Endothelial cell of umbilical vein (primary cell): ENCODE results near the gene TRMT1. TPM values are rescaled to one million over a fixed set of nuclear protein-coding genes. Genes with fewer than 3 reads are reported as not detected.

Source experiments
- BruUV-seq: library from RNA; stranded (reverse); fragments of 400-500 nt; replicated peaks from 2 replicates; lab custom pipeline; 2021; lab: Mats Ljungman, UMichigan
- CTCF ChIA-PET: fragments of 300-600, 350-600 bp; sonication (Branson Sonifier 250); formaldehyde crosslinking; loops from one replicate; lab custom pipeline; 2021; ENCODE audit warnings: antibody characterized with exemption, inconsistent platforms; lab: Charles Lee
- POLR2A ChIA-PET: fragments of 300-600, 350-600 bp; sonication (Branson Sonifier 250); formaldehyde crosslinking; loops from one replicate; lab custom pipeline; 2021; ENCODE audit warnings: antibody characterized with exemption, inconsistent platforms; lab: Charles Lee
- DNase-seq: peaks from one replicate; pipeline ENCODE4 v3.0.0-alpha.2; 2011; ENCODE audit warnings: low read depth, low spot score
- FAIRE-seq: peaks from 2 replicates; lab custom pipeline; 2011; peaks lifted over from hg19 to GRCh38; lab: Jason Lieb, UNC
- H2AFZ ChIP-seq: 2 replicates; pipeline ENCODE4 v1.6.0; 2012; ENCODE audit warnings: low read depth, low read length, control low read depth, inconsistent platforms
- H3K27ac ChIP-seq: 2 replicates; pipeline ENCODE4 v1.5.1; 2011; ENCODE audit warnings: low read depth, mild to moderate bottlenecking, control low read depth, low read length, moderate library complexity; ENCODE audit not compliant: insufficient read depth
- H3K27me3 ChIP-seq, 2 experiments: 2 replicates each; pipeline versions ENCODE4 v1.6.0 to v1.6.1; 2011; ENCODE audit warnings: low read length in 2 of 2, mixed read lengths in 1 of 2; ENCODE audit not compliant: control insufficient read depth in 2 of 2, insufficient read depth in 2 of 2
- H3K36me3 ChIP-seq, 2 experiments: 2 replicates in 1 of 2; 3 replicates in 1 of 2; pipeline ENCODE4 v1.5.1; 2011; ENCODE audit warnings: low read length in 2 of 2, mild to moderate bottlenecking in 1 of 2, moderate library complexity in 1 of 2; ENCODE audit not compliant: control insufficient read depth in 2 of 2, insufficient read depth in 2 of 2; ENCODE audit errors: extremely low read depth in 1 of 2
- H3K4me1 ChIP-seq: 3 replicates; pipeline ENCODE4 v1.5.1; 2011; ENCODE audit warnings: mild to moderate bottlenecking, low read length; ENCODE audit not compliant: control insufficient read depth, insufficient read depth; ENCODE audit errors: extremely low read depth
- H3K4me2 ChIP-seq: 2 replicates; pipeline ENCODE4 v1.6.1; 2011; ENCODE audit warnings: low read length, control low read depth, mixed read lengths; ENCODE audit not compliant: insufficient read depth
- H3K4me3 ChIP-seq, 3 experiments: fragments of 200-600 bp in 1 of 3; sonication (generic), shearing (Covaris generic) in 1 of 3; replicated peaks in 1 of 3; 2 replicates each; pipeline ENCODE4 v1.5.1; 2011 to 2016; ENCODE audit warnings: control low read depth in 3 of 3, low read length in 3 of 3, mild to moderate bottlenecking in 2 of 3, inconsistent platforms in 1 of 3, low read depth in 1 of 3, moderate library complexity in 1 of 3; ENCODE audit not compliant: insufficient read depth in 1 of 3
- H3K79me2 ChIP-seq: 2 replicates; pipeline ENCODE4 v1.6.0; 2012; ENCODE audit warnings: low read length, inconsistent platforms; ENCODE audit not compliant: control insufficient read depth, insufficient read depth
- H3K9ac ChIP-seq: replicated peaks from 2 replicates; pipeline ENCODE3; 2011; ENCODE audit warnings: low read length, control low read depth; ENCODE audit not compliant: insufficient read depth; ENCODE audit errors: extremely low read depth
- H3K9me1 ChIP-seq: replicated peaks from 3 replicates; pipeline ENCODE4 v1.6.0; 2011; ENCODE audit warnings: mild to moderate bottlenecking, low read length; ENCODE audit not compliant: control insufficient read depth, insufficient read depth; ENCODE audit errors: extremely low read depth
- H3K9me3 ChIP-seq: replicated peaks from 2 replicates; pipeline ENCODE4 v1.5.1; 2012; ENCODE audit warnings: low read length, inconsistent platforms; ENCODE audit not compliant: control insufficient read depth, insufficient read depth
- H4K20me1 ChIP-seq: replicated peaks from 2 replicates; pipeline ENCODE3; 2011; ENCODE audit warnings: mild to moderate bottlenecking, low read length; ENCODE audit not compliant: control insufficient read depth, insufficient read depth; ENCODE audit errors: extremely low read depth
- EZH2 ChIP-seq: IDR thresholded peaks from 2 replicates; pipeline ENCODE4 v1.6.1; 2012; ENCODE audit warnings: borderline replicate concordance, low read depth, mild to moderate bottlenecking, moderate library complexity, low read length, inconsistent platforms; ENCODE audit not compliant: severe bottlenecking
- FOS ChIP-seq: IDR thresholded peaks from 2 replicates; pipeline ENCODE4 v1.6.1; 2011; ENCODE audit warnings: mild to moderate bottlenecking, low read length, moderate library complexity, borderline replicate concordance; ENCODE audit not compliant: insufficient read depth
- GATA2 ChIP-seq: IDR thresholded peaks from 2 replicates; pipeline ENCODE4 v1.7.0; 2011; ENCODE audit warnings: low read depth, mild to moderate bottlenecking, moderate library complexity, mixed read lengths, low read length; ENCODE audit not compliant: insufficient read length, insufficient read depth
- JUN ChIP-seq: IDR thresholded peaks from 2 replicates; pipeline ENCODE4 v1.6.1; 2011; ENCODE audit warnings: borderline replicate concordance, low read depth; ENCODE audit not compliant: insufficient read length, insufficient read depth
- MYC ChIP-seq: IDR thresholded peaks from one replicate; pipeline ENCODE4 v1.6.1; 2011; ENCODE audit warnings: mild to moderate bottlenecking, low read depth, low read length
- POLR2A ChIP-seq: IDR thresholded peaks from 2 replicates; pipeline ENCODE4 v1.6.1; 2012; ENCODE audit warnings: low read depth, mild to moderate bottlenecking, control low read depth, low read length
- POLR2AphosphoS5 ChIP-seq: IDR thresholded peaks from 2 replicates; pipeline ENCODE4 v1.6.1; 2012; ENCODE audit warnings: low read depth, mild to moderate bottlenecking, control low read depth, low read length, moderate library complexity; ENCODE audit not compliant: insufficient read depth
- dilution Hi-C: fragments of 300-500 bp; cut with MboI; formaldehyde crosslinking; loops from one replicate; pipeline ENCODE4 v1.15.0; 2019; ENCODE audit warnings: low sequenced_read_pairs; ENCODE audit not compliant: extremely low pct_ligation_motif_present
- intact Hi-C: fragments of 100-400 bp; cut with micrococcal nuclease; formaldehyde crosslinking; loops from one replicate; pipeline ENCODE4 v1.10.0; 2022
- polyA plus RNA-seq, 4 experiments: library from polyadenylated mRNA; depleted of rRNA in 3 of 4; stranded (reverse) in 3 of 4; unstranded in 1 of 4; fragments of >200 nt; gene quantifications; 2 replicates each; pipeline versions ENCODE4 v1.2.1 to v1.2.3, GENCODE V29; 2011 to 2012; ENCODE audit warnings: missing spikeins in 1 of 4
- total RNA-seq: library from RNA; stranded (reverse); gene quantifications from 2 replicates; pipeline ENCODE4 v1.2.3, GENCODE V29; 2021
- TF ChIP-seq, protein P1 (sequence below), 2 donors: IDR thresholded peaks; 1 replicate in 1 of 2; 2 replicates in 1 of 2; pipeline ENCODE4 v1.5.1; 2011; ENCODE audit warnings: low read length in 2 of 2, mild to moderate bottlenecking in 2 of 2, moderate library complexity in 2 of 2, control low read depth in 1 of 2, inconsistent platforms in 1 of 2, low read depth in 1 of 2; ENCODE audit not compliant: insufficient read depth in 1 of 2; ENCODE audit errors: extremely low read depth in 1 of 2
- TF ChIP-seq, protein P2 (sequence below): IDR thresholded peaks from 2 replicates; pipeline ENCODE4 v1.6.1; 2011; ENCODE audit not compliant: insufficient read depth, insufficient read length

Gene TRMT1
- total and polyA plus RNA-seq, 2 donors (not counting 3 experiments of a cell fraction or from before 2014, with no cell fraction given): 46.3 to 53.0 TPM

DNA sequence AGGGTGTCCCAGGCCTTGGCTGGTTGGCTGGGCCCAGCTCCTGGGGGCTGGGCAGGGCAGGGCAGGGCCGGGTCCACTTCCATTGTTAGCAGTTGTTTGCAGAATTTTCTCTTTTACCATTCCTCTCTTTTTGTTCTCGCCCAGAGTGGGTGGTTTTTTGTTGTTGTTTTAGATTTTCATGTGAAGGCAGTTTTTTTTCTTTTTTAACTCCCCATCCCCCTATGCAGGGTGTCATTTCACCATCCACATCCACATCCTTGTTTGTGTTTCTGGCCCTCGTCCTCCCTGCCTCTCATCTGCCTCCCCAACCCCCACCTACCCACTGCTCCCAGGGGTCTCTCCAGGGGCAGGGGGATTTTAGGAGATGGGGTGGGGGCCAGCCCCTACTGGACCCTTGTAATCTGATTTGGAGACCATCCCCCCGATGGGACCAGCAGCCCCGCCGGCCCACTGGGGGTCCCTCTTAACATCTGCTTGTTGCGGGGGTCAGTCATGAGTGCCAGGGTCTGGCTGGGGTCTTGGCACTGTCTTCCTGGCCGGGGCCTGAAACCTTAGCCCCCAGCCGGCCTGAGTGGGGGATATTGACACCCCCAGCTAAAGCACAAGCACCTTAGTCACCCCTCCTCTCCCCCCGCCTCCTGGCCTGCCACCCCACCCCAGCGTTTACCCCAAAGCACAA lies 23.2 kb upstream of the TRMT1 start:
- H3K27me3 ChIP-seq: no peaks in the 10 kb centered on the region
- no peaks in the 10 kb centered on the region for H3K4me1 ChIP-seq
- FAIRE-seq (no peak), DNase-seq (no peak)
- H3K9me3 ChIP-seq: no peaks in the 10 kb centered on the region
- no peaks in the 10 kb centered on the region for H3K9me1 ChIP-seq
- peaks cover 16 to 41% of the 10 kb centered on the region in 2 experiments for H3K36me3 ChIP-seq
- no peak overlapping the region for H3K4me3 ChIP-seq
- H2AFZ ChIP-seq: no peak overlapping the region
- no peaks in the 10 kb centered on the region for H4K20me1 ChIP-seq
- TF ChIP-seq, protein P1, sequence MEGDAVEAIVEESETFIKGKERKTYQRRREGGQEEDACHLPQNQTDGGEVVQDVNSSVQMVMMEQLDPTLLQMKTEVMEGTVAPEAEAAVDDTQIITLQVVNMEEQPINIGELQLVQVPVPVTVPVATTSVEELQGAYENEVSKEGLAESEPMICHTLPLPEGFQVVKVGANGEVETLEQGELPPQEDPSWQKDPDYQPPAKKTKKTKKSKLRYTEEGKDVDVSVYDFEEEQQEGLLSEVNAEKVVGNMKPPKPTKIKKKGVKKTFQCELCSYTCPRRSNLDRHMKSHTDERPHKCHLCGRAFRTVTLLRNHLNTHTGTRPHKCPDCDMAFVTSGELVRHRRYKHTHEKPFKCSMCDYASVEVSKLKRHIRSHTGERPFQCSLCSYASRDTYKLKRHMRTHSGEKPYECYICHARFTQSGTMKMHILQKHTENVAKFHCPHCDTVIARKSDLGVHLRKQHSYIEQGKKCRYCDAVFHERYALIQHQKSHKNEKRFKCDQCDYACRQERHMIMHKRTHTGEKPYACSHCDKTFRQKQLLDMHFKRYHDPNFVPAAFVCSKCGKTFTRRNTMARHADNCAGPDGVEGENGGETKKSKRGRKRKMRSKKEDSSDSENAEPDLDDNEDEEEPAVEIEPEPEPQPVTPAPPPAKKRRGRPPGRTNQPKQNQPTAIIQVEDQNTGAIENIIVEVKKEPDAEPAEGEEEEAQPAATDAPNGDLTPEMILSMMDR (IDR thresholded peaks at IDR 0.05; ENCODE audit: extremely low read depth in 1 of 2, insufficient read depth in 1 of 2, low read depth in 1 of 2, low read length in 2 of 2): no peak
- no peak for TF ChIP-seq FOS
- TF ChIP-seq POLR2A: no peak
- no peak for TF ChIP-seq MYC
- no peak for TF ChIP-seq POLR2AphosphoS5
- TF ChIP-seq, protein P2, sequence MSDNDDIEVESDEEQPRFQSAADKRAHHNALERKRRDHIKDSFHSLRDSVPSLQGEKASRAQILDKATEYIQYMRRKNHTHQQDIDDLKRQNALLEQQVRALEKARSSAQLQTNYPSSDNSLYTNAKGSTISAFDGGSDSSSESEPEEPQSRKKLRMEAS: no peak
- TF ChIP-seq JUN: no peak
- no peak for TF ChIP-seq EZH2
- no peak for TF ChIP-seq GATA2
- intact Hi-C loops (no loop called here), dilution Hi-C loops (no loop called here)
- no TSS peak for BruUV-seq
- no peak overlapping the region for H3K9ac ChIP-seq
- H3K79me2 ChIP-seq: peaks cover under 1% of the 10 kb centered on the region
- ChIA-PET POLR2A (no interaction called here), CTCF (no interaction called here)
- H3K27ac ChIP-seq: no peak overlapping the region
- no peak overlapping the region for H3K4me2 ChIP-seq
